Raji (cell line): ENCODE measurements around the gene NCBP2L.

Experiments used
- POLR2A ChIP-seq: IDR thresholded peaks from 2 replicates; pipeline ENCODE4 v1.6.1; 2011; ENCODE audit warnings: low read depth, low read length, control low read depth; ENCODE audit not compliant: insufficient read depth

NCBP2L gene

DNA sequence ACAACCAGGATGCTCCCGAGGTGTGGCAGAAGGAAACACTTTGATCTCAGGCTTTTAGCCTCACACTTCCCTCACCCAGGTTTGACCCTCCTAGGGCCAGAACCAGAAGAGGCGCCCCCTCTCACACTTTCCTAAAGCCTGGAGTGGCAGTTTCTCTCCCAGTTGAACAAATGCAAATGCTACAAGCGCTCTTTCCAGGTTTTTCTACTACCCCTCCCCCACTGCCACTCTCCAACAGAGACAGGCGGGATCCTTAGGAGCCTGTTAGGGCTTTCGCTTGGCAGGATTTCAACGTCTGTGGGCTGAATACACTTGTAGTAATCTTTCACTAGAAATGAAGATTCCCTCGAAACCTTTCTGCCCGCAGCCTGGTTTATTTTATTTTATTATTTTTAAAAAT, 4.3 kb upstream of the NCBP2L start:
- TF ChIP-seq POLR2A = no peak

DNA sequence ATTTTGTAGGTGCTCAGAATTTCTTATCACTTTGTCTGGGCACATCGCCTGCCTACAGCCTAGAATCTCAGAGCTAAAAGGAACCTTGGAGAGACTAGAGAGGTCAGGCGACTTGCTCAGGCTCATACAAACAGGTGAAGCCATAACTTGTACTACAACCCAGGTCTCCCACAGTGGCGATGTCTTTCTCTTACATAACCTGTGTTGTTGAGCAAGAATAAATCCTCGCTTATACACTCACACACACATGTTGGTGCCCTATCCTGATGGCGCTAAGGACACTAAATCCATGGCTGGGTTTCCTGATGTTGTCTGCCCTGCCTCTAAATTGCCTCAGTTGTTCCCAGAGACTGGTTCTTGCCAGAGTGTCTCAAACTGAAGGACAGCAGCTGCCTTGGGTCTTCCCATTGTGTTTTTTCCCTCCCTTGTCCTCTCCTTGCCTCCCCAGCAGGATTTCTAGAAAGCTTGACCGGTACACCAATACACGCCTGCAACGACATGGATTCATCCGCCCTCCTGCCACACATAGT, 3.6 kb upstream of the NCBP2L start:
- TF ChIP-seq POLR2A = no peak

DNA sequence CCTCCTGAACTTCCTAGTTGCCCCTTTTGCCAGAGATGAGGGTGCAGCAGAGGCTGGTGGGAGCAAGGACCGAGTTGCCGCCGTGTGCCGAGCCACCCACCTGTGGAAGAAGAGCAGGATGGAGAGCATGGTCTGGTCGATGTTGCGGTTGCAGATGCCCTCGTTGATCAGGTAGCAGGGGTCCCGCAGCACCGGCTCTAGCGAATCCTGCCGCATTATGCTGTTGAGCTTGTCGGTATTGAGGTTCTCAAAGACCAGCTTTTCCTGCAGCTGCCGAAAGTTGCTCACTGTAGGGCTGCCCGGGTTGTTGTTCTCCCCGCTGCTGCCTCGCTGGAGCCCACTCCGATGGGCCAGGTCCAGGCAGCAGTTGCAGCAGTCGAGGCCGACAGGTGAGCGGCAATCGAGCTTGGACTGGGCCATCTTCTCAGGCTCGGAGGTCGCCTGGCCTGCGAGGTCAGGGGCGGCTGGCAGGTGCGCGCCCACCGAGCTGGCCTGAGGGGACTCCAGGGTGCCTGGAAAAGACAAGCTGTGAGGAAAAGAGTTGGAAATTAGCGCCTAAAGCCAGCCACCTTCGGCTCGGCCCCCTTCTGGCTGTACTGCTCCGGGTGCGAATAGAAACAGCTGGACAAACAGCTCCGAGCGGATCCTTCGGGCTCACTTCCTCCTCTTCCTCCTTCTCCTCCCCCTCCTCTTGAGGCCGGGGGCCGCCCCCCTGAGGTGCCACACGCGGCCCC, 2.4 kb upstream of the NCBP2L start:
- no peak for TF ChIP-seq POLR2A

DNA sequence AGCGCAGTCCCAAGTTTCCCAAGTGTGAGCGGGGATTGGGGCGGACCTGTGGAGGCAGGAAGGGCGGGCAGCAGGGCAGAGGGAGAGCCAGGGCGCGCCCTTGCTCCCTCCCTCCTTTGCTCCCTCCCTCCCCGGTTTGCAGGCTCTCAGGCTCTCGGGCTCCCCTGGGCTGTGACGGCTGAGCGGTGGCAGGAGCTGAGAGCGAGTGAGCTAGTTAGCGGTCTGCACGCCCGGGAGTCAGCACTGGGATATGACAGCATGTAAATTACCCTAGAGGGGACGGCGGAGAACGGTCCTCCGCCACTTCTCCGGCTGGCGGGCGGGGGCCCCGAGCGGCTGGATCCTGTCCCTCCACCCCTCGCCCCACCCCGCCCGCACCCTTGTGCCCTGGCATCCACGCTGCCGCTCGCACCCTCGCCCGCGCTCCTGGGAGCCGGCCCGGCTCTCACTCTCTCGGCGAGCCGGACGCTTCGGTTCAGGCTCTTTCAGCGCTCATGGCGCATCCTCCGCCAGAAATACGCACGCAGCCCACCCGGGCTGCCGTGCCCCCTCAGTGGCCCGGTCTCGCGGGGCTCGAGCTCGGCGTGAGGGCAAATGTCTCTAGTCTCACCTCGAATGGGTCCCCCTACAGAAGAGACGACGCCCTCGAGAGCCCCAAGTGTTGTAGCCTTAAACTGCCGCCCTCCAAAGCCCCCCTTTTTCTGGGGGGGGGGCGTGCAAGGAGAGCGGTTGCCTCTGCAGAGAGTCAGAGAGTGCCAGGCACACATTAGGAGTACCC, 1.6 kb upstream of the NCBP2L start, which contains the start of gene TSC22D3:
TSS of gene TSC22D3 (minus strand) at position 54 of the 778 bp plus-strand sequence. CDS start 368 bp downstream, outside the sequence.
- TF ChIP-seq POLR2A = no peak

DNA sequence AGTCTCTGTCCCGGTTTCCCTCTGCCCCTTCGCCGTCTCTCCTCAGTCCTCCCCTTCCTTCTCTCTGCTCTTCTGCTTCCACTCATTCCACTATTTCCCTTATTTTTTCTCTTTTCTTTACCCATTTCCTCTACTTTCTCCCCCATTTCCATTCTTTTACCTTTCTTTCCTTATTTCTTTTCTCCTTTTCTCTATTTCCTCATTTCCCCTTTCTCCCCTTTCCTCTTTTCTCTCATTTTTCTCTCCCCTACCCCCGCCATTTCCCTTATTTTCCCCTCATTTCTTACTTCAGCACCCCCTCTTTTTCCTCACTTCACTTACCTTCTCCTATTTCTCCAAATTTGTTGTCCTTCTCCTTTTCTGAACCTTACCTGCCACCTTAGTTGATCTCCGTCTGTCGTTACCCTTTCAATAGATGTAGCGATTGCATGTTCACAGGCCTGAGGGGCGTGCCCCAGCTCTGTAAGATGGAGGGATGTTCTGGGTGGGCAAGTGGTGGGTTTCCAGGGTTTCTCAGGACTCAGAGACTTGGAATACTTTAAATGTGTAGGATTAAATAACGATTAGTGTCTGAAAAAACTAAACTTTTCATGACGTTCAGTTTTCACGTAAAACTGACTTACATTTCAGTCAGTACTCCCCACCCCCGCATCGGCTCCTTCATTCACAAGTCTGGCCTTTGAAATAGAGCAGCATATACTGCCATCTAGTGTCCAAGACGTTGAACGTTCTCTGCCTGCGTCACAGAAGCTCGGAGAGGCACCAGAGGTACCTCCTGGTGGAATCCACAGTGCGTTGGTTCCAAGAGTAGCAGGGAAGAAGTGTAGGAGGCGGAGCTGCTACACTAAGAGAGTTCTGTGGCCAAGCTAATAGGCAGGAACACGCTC, 641 bp upstream of the NCBP2L start:
- no peak for TF ChIP-seq POLR2A

DNA sequence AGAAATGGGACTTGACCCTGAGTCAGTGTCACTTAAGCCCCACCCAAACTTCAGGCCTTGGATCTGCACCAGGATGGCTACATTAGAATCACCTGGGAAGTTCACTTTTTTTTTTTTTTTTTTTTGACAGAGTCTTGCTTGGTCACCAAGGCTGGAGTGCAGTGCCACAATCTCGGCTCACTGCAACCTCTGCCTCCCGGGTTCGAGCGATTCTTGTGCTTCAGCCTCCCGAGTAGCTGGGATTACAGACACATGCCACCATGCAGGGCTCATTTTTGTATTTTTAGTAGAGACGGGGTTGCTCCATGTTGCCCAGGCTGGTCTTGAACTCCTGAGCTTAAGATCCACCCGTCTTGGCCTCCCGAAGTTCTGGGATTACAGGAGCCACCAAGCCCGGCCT, 3.0 kb downstream of the NCBP2L start:
- TF ChIP-seq POLR2A = no peak

DNA sequence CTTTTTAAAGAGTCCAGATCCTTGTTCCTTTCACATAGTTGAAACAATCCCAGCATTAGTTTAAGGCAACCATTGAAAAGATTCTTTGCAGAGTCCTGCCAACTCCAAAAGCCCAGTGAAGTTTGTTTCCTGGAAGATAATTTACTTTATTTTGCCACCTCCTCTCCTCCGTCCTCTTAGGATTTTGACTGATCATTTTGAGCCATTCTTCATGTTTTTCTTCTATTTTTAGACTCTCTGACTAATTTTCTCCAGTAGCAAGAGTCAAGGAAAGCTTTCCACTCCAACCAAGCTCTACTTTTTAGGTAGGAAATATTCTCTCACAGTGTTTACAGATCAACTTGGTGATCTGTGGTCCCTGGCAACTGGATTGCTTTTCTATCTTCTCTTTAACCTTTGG, 10.3 kb downstream of the NCBP2L start:
- no peak for TF ChIP-seq POLR2A

DNA sequence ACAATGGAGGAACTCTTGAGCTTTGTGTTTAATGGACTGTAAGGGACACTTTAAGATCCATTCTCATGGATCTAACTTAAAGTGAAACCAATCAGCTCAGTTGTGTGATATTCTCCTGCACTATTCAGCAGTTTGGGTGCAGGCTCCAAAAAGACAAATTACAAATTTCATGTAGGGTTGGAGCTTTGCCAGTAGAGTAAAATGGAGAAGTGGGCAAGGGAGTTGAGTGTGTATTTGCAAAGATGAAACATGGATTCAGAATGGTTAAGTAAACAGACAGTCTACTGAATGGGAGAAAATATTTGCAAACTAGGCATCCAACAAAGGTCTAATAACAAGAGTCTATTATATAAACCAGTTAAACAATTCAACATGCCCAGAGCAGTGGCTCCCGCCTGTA, 26.9 kb downstream of the NCBP2L start:
- no peak for TF ChIP-seq POLR2A

DNA sequence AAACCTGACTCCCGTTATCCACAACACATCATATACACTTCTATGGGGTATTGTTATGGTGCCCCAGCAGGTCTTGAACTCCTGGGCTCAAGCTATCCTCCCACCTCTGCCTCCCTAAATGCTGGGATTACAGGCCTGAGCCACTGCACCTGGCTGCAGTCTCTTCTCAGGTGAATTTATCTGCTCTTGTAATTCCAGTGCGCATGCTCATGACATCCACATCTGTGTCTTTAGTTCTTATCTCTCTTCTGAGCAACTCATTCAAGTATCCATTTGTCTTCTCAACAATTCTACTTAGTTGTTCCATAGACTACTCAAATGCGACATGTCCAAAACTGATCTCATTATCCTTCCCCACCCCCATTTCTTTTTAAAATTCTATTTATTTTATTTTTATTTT, 27.6 kb downstream of the NCBP2L start:
- TF ChIP-seq POLR2A = no peak

DNA sequence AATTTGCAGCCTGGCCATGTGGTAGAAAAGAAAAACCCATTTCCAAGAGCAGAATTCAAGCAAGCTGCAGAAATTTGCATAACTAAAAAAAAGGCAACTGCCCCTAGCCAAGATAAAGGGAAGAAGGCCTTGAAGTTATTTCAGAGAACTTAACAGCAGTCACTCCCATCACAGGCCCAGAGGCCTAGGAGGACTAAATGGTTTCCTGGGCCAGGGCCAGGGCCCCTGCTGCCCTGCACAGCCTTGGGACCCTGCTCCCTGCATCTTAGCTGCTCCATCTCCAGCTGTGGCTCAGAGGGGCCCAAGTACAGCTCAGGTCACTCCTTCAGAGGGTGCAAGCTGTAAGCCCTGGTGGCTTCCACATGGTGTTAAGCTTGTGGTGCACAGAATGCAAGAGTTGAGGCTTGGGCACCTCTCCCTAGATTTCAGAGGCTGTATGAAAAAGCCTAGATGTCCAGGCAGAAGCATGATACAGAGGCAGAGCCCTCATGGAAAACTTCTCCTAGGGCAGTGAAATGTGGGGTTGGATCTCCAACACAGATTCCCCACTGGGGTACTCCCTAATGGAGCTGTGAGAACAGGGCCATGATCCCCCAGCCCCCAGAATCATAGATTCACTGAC, 41.5 kb downstream of the NCBP2L start:
- no peak for TF ChIP-seq POLR2A

DNA sequence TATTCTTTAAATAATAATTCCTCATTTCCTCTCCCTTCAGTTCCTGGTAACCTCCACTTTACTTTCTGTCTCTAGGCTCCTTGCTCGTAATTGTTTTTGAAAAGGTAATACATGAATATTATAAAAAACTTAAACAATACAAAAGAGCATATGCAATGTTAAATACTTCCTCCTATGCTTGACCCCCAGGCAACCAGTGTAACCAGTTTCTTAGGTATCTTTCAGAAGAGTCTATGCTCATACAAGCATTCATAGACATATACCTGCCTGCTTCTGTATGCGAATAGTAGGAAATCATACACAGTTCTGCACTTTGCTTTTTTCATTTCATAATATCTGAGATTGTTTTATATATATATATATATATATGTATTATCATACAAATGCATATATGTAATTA, 45.5 kb downstream of the NCBP2L start:
- TF ChIP-seq POLR2A = no peak

DNA sequence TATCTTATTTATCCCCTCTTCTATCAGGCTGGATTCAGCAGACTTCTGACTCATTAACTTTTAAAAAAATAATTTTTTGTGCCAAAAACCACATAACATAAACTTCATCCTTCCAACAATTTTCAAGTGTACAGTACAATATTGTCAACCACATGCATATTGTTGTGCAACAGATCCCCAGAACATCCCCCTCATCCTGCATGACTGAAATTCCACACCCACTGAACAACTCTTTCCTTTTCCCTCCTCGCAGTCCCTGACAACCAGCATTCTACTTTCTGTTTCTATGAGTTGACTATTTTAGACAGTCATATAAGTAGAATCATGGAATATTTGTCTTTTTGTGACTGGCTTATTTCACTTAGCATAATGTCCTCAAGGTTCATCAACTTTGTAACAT, 45.9 kb downstream of the NCBP2L start:
- no peak for TF ChIP-seq POLR2A

DNA sequence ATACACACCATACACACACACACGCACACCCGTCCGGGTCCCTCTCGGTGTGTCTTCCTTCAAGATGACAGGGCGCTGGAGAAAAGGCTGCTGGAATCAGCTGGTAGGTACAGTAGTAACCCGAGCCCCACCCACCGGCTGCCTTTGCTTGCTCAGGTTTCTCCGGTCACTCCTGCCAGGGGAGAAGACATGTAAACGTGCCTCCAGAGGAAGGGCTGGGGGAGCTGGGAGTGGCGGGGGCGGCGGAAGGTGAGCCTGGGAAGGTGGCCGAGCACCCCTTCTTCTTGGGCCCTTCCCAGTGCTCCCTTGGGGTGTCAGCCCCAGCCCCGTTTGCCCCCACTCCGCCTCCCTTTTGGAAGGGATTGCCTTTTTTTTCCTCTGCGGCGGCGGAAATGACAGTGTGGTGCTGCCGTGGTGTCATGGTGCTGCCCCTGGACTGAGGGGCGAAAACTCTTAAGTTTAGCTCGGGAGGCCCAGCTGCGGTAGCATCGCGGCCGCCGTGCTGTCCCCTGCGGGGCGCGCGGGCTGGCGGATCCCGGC, 48.2 kb downstream of the NCBP2L start, which contains the start of gene MID2:
TSS of gene MID2 (plus strand) at position 169 of the 540 bp plus-strand sequence. CDS start 561 bp downstream, outside the sequence.
- no peak for TF ChIP-seq POLR2A

DNA sequence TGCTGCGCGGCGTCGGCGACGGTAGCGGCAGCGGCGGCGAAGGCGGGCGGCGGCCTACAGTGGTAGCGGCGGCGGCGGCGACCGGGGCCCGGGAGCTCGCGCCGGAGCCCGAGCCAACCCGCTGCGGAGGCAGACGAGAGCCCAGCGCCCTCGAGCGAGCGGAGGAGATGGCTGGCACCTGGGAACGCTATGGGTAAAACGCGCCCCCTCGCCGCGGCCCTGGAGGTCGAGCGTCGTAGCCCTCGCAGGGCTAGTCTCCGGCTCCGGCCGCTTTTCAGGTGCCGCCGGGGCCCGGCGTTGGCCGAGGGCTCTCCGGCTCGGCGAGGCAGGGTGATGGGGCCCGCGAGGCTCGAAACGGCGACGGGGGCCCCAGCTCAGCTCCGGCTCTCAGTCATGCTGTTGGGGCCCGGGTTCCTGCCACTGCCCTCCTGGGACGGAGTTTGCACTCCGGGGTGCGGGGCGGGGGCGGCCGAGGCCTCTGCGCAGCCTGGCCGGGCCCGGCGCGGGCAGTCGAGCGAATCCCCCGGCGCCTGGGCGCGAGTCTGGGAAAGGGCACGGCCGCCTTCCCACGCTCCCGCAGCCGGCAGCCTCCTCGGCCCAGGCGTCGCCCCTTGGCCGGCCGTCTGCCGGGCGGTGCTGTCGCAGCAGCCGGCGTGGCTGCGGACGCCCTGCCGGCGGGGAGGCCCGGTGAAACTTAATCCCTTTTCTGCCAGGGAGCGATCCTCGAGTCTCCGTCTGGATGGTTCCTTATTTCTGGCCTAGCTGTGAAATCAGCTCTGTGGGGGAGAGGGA, 48.9 kb downstream of the NCBP2L start:
- no peak for TF ChIP-seq POLR2A
